ENCODE data around the gene ZC3H12D. TPM values are rescaled to one million over a fixed set of nuclear protein-coding genes. Genes with fewer than 3 reads are reported as not detected.

ZC3H12D gene
- total and polyA plus RNA-seq, 2 donors (not counting 3 experiments of a cell fraction or from before 2014, with no cell fraction given) = 0.06 TPM; not detected in 1

- no peaks in the 10 kb centered on the region for H3K4me1 ChIP-seq (ENCODE audit: control insufficient read depth, extremely low read depth, insufficient read depth, low read length)
- no peaks in the 10 kb centered on the region for H3K36me3 ChIP-seq (ENCODE audit: control insufficient read depth in 2 of 2, extremely low read depth in 1 of 2, insufficient read depth in 2 of 2, low read length in 2 of 2)
- FAIRE-seq (no peak), DNase-seq (ENCODE audit: low read depth, low spot score) (no peak)
- ChIA-PET POLR2A (no interaction called here), CTCF (interaction anchor here (0.9 kb wide), 1 partner anchor 355 kb away, joined by 3 read pairs; no protein-coding TSS in a partner anchor)
- no TSS peak for BruUV-seq (replicated peaks)
- intact Hi-C loops (cut with micrococcal nuclease) = no loop called here
- H3K9me3 ChIP-seq (replicated peaks; ENCODE audit: control insufficient read depth, insufficient read depth, low read length) = no peaks in the 10 kb centered on the region
- no peak overlapping the region for H3K4me2 ChIP-seq (ENCODE audit: insufficient read depth, low read length)
- no peaks in the 10 kb centered on the region for H3K79me2 ChIP-seq (ENCODE audit: control insufficient read depth, insufficient read depth, low read length)
- H4K20me1 ChIP-seq (replicated peaks; ENCODE audit: control insufficient read depth, extremely low read depth, insufficient read depth, low read length) = no peaks in the 10 kb centered on the region
- no peak overlapping the region for H3K4me3 ChIP-seq (replicated peaks in 1 of 3; ENCODE audit: insufficient read depth in 1 of 3, low read depth in 1 of 3, low read length in 3 of 3)
- no peaks in the 10 kb centered on the region for H3K27me3 ChIP-seq (ENCODE audit: control insufficient read depth in 2 of 2, insufficient read depth in 2 of 2, low read length in 2 of 2)
- H3K27ac ChIP-seq (ENCODE audit: insufficient read depth, low read depth, low read length) = no peak overlapping the region
- no peaks in the 10 kb centered on the region for H3K9me1 ChIP-seq (replicated peaks; ENCODE audit: control insufficient read depth, extremely low read depth, insufficient read depth, low read length)
- dilution Hi-C loops (cut with MboI; ENCODE audit: extremely low pct_ligation_motif_present, low sequenced_read_pairs) = no loop called here
- H3K9ac ChIP-seq (replicated peaks; ENCODE audit: extremely low read depth, insufficient read depth, low read length) = no peak overlapping the region
- no peak for TF ChIP-seq POLR2AphosphoS5 (IDR thresholded peaks at IDR 0.05; ENCODE audit: insufficient read depth, low read depth, low read length)
- H2AFZ ChIP-seq (ENCODE audit: low read depth, low read length) = no peak overlapping the region
Observed at GRCh38 chr6:149436647-149437046, 48.2 kb downstream of the ZC3H12D start.

DNA sequence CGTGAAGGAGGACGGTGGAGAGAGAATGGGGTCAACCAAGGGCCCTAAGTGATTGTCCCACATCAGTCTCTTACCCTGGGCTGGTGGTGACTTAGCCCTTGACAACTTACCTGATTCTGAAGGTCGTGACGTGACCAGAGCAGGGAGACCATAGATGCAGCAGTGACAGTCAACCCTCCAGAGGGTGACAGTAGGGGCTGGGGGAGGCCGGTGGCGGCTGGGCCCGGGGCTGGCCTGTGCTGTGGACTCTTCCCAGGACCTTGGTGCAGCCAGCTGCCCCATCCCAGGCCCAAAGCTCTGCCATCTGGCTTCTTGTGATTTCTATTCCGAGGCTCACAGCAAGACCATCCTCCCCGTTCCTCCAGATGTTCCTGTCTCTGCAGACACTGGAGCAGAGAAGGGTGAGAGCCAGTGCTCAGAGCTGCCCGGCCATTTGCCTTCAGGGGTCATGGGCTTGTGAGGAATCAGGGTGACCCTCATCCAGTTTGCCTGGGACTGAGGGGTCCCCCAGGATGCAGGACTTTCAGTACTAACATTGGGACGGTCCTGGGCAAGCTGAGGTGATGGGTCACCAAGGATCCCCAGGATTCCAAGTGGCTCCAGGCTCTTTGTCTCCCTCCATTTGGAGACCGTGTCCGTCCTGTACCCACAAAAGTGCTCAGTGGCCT is 48.8 kb downstream of the ZC3H12D start:
- TF ChIP-seq GATA2 (IDR thresholded peaks at IDR 0.05; ENCODE audit: insufficient read depth, insufficient read length, low read depth, low read length) = no peak
- no peak for TF ChIP-seq FOS (IDR thresholded peaks at IDR 0.05; ENCODE audit: borderline replicate concordance, insufficient read depth, low read length)
- no peak for TF ChIP-seq POLR2A (IDR thresholded peaks at IDR 0.05; ENCODE audit: low read depth, low read length)
- Histone ChIP-seq H3K9me3 (replicated peaks; ENCODE audit: control insufficient read depth, insufficient read depth, low read length) (no peaks in the 10 kb centered on the region), H4K20me1 (replicated peaks; ENCODE audit: control insufficient read depth, extremely low read depth, insufficient read depth, low read length) (no peaks in the 10 kb centered on the region), H3K4me2 (ENCODE audit: insufficient read depth, low read length) (no peak overlapping the region), H3K36me3 (ENCODE audit: control insufficient read depth in 2 of 2, extremely low read depth in 1 of 2, insufficient read depth in 2 of 2, low read length in 2 of 2) (no peaks in the 10 kb centered on the region), H2AFZ (ENCODE audit: low read depth, low read length) (no peak overlapping the region), H3K9me1 (replicated peaks; ENCODE audit: control insufficient read depth, extremely low read depth, insufficient read depth, low read length) (no peaks in the 10 kb centered on the region), H3K4me1 (ENCODE audit: control insufficient read depth, extremely low read depth, insufficient read depth, low read length) (no peaks in the 10 kb centered on the region), H3K9ac (replicated peaks; ENCODE audit: extremely low read depth, insufficient read depth, low read length) (no peak overlapping the region), H3K79me2 (ENCODE audit: control insufficient read depth, insufficient read depth, low read length) (no peaks in the 10 kb centered on the region), H3K27ac (ENCODE audit: insufficient read depth, low read depth, low read length) (no peak overlapping the region), H3K4me3 (replicated peaks in 1 of 3; ENCODE audit: insufficient read depth in 1 of 3, low read depth in 1 of 3, low read length in 3 of 3) (no peak overlapping the region), H3K27me3 (ENCODE audit: control insufficient read depth in 2 of 2, insufficient read depth in 2 of 2, low read length in 2 of 2) (no peaks in the 10 kb centered on the region)
- BruUV-seq (replicated peaks) = no TSS peak
- CTCF ChIA-PET = interaction anchor here (0.9 kb wide), 1 partner anchor 354 kb away, joined by 3 read pairs; no protein-coding TSS in a partner anchor
- dilution Hi-C loops (cut with MboI; ENCODE audit: extremely low pct_ligation_motif_present, low sequenced_read_pairs) (no loop called here), intact Hi-C loops (cut with micrococcal nuclease) (no loop called here)
- POLR2A ChIA-PET = no interaction called here
- FAIRE-seq (no peak), DNase-seq (ENCODE audit: low read depth, low spot score) (no peak)

Data from endothelial cell of umbilical vein (primary cell).